Lower leg skin (tissue), 4 donors: ENCODE results near the gene DPH2. TPM values are rescaled to one million over a fixed set of nuclear protein-coding genes. Genes with fewer than 3 reads are reported as not detected.

Experiments
- DNase-seq, 2 donors: peaks; one replicate each; pipeline ENCODE4 v3.0.0-alpha.2; 2019; ENCODE audit warnings: low spot score in 2 of 2
- H3K4me3 ChIP-seq: fragments of 200-600 bp; sonication (generic); 2 replicates; pipeline ENCODE4 v1.5.1; 2017; ENCODE audit warnings: mild to moderate bottlenecking, low read depth; ENCODE audit not compliant: poor library complexity, severe bottlenecking
- POLR2A ChIP-seq, 2 donors: fragments of 450-650 bp; IDR thresholded peaks; one replicate each; pipeline ENCODE4 v1.6.1; 2016 to 2017; ENCODE audit warnings: antibody characterized with exemption in 2 of 2, mild to moderate bottlenecking in 1 of 2, moderate library complexity in 1 of 2
- WGBS, 2 donors: methylation state at CpG; one replicate each; pipeline ENCODE4 v1.1.5; 2018; 5-methylcytosine and 5-hydroxymethylcytosine counted together
- intact Hi-C: fragments of 100-400 bp; cut with DNase I; formaldehyde crosslinking; loops from one replicate; pipeline ENCODE4 v1.15.0; 2023; ENCODE audit warnings: low total_unique reads
- total RNA-seq, 4 donors: library from RNA; depleted of rRNA; stranded (reverse); fragments of >200 nt; gene quantifications; one replicate each; pipeline ENCODE4 v1.1.0, GENCODE V29; 2016
- TF ChIP-seq, protein P1 (sequence below), 3 donors: fragments of 450-650 bp; IDR thresholded peaks; one replicate each; pipeline ENCODE4 v1.5.1; 2016; ENCODE audit warnings: antibody characterized with exemption in 3 of 3, mild to moderate bottlenecking in 3 of 3, moderate library complexity in 2 of 3

The DPH2 gene, protein sequence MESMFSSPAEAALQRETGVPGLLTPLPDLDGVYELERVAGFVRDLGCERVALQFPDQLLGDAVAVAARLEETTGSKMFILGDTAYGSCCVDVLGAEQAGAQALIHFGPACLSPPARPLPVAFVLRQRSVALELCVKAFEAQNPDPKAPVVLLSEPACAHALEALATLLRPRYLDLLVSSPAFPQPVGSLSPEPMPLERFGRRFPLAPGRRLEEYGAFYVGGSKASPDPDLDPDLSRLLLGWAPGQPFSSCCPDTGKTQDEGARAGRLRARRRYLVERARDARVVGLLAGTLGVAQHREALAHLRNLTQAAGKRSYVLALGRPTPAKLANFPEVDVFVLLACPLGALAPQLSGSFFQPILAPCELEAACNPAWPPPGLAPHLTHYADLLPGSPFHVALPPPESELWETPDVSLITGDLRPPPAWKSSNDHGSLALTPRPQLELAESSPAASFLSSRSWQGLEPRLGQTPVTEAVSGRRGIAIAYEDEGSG
- total RNA-seq = 10 to 100 TPM; 12.8 to 26.6 (median 17.7) TPM

DNA sequence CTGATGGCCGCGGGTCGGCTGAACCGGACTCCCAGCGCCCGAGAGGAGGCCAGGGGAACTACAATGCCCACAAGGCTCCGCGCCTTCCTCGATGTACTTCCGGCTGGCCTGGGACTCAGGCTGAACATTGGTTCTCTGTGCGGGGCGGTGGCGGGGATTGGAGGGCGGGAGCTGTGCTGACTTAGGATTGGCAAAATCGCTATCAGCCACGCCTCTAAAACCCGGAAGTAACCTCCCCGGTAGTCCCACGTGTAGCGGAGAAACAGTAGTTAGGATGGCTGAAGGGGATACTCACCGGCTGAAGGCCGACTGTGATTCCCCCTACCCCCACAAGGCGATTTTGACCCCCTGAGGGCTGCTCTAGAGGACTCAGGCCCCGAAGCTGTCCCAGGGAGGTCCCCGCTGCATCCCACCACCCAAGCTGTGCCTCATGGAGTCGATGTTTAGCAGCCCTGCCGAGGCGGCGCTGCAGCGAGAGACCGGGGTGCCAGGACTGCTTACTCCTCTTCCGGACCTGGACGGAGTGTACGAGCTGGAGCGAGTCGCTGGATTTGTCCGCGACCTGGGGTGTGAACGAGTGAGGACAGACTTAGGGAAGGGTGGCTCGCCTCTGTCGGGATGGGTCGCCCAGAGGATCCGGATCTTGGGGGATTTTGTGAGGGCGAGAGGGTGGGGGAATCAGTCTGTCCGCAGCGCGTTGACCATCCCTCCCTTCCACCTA is at the start of gene DPH2:
DPH2 (plus strand) TSS at position 265 of the 721 bp plus-strand sequence; CDS start at position 431, 166 bp downstream.
- 1% methylated on average over 28 to 30 of the region's 47 CpGs for WGBS, 2 donors
- TF ChIP-seq POLR2A (IDR thresholded peaks at IDR 0.05) = no peak
- peak; percentile 97 to 100 for DNase-seq
- peak within 1 kb of the TSS; percentile 76 for H3K4me3 ChIP-seq
- intact Hi-C loops = no loop called here

DNA sequence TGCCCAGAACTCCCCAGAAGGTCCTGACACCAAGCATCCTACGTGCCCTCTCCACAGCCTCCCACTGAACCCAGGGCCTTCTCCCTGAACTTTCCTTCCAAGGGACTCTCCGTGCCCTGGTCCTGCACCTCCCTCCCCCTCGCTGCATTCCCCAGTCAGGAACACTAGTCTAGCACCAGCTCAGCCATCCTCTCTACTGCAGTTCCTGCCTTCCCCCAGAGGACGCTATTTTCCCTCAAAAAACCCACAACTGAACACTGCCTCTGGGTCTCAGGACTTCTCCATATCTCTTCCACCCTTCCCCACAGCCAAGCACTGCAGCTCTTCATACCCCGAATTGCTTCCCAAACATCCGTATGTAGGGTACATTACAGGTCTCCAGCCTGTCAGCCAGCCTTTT is 48.8 kb upstream of the DPH2 start:
- WGBS, 2 donors = 92 to 99% methylated on average over 6 of the region's 6 CpGs
- TF ChIP-seq, protein P1, sequence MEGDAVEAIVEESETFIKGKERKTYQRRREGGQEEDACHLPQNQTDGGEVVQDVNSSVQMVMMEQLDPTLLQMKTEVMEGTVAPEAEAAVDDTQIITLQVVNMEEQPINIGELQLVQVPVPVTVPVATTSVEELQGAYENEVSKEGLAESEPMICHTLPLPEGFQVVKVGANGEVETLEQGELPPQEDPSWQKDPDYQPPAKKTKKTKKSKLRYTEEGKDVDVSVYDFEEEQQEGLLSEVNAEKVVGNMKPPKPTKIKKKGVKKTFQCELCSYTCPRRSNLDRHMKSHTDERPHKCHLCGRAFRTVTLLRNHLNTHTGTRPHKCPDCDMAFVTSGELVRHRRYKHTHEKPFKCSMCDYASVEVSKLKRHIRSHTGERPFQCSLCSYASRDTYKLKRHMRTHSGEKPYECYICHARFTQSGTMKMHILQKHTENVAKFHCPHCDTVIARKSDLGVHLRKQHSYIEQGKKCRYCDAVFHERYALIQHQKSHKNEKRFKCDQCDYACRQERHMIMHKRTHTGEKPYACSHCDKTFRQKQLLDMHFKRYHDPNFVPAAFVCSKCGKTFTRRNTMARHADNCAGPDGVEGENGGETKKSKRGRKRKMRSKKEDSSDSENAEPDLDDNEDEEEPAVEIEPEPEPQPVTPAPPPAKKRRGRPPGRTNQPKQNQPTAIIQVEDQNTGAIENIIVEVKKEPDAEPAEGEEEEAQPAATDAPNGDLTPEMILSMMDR (IDR thresholded peaks at IDR 0.05) = no peak
- TF ChIP-seq POLR2A (IDR thresholded peaks at IDR 0.05) = no peak
- intact Hi-C loops = no loop called here
- H3K4me3 ChIP-seq = no peak overlapping the region
- DNase-seq = no peak

DNA sequence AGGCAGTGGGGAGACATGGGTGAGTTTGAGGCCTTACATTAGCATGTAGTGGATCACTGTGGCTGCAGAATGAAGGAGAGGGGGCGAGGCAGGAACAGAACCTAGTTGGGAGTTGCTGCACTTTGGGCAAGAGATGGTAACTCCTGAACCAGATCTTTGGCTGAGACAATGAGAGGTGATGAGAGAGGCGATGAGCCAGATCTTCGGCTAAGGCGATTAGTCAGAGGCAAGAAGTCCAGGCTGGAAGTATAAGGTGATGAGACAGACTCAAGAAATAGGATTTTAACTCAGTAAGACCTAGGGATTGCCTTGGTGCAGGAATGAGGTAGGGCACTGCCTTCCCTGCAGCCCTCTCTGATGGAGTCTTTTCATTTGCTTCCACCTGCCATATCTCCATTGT is 45.3 kb upstream of the DPH2 start:
- DNase-seq = no peak
- intact Hi-C loops = no loop called here
- WGBS, 2 donors = 66 to 79% methylated on average over 4 of the region's 4 CpGs

DNA sequence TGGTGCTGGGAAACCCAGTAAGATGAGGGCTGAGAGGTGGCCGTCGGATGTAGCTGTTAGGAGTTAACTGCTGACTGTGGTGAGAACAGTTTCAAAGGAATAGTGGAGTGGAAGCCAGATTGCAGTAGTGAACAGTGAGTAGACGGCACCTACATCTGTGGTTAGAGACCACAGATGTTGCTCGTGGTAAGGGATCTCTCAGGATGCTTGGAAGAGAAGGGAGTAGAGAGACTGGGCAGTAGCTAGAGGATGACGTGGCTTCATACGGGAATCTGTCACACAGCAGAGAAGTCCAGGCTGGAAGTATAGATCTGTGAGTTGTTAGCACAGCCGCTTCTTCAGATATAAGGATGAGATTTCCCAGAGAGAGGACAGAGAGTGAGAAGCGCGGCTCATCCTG is 44.0 kb upstream of the DPH2 start:
- intact Hi-C loops = no loop called here
- no peak for TF ChIP-seq POLR2A (IDR thresholded peaks at IDR 0.05)
- TF ChIP-seq, protein P1 (IDR thresholded peaks at IDR 0.05) = no peak

More for the DNA sequence above, 45.3 kb upstream of the DPH2 start:
- H3K4me3 ChIP-seq = no peak overlapping the region
- TF ChIP-seq POLR2A (IDR thresholded peaks at IDR 0.05) = no peak
- TF ChIP-seq, protein P1 (IDR thresholded peaks at IDR 0.05) = no peak

DNA sequence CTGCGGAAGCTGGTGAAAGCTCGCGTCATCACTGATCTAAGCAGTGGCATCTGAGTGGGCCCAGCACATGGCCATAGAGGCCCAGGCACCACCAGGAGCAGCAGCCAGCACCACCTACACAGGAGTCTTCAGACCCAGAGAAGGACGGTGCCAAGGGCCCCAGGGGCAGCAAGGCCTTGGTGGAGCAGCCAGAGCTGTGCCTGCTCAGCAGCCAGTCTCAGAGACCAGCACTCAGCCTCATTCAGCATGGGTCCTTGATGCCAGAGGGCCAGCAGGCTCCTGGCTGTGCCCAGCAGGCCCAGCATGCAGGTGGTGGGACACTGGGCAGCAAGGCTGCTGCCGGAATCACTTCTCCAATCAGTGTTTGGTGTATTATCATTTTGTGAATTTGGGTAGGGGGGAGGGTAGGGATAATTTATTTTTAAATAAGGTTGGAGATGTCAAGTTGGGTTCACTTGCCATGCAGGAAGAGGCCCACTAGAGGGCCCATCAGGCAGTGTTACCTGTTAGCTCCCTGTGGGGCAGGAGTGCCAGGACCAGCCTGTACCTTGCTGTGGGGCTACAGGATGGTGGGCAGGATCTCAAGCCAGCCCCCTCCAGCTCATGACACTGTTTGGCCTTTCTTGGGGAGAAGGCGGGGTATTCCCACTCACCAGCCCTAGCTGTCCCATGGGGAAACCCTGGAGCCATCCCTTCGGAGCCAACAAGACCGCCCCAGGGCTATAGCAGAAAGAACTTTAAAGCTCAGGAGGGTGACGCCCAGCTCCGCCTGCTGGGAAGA is 39.5 kb upstream of the DPH2 start:
- intact Hi-C loops = loop anchor here (5.0 to 10.0 kb wide), 3 partner anchors 114 to 406 kb away; no protein-coding TSS in a partner anchor
- no peak for DNase-seq
- WGBS, 2 donors = 74 to 77% methylated on average over 7 to 9 of the region's 10 CpGs
- no peak overlapping the region for H3K4me3 ChIP-seq
- no peak for TF ChIP-seq POLR2A (IDR thresholded peaks at IDR 0.05)
- TF ChIP-seq, protein P1 (IDR thresholded peaks at IDR 0.05) = no peak

More for the DNA sequence above, 44.0 kb upstream of the DPH2 start:
- no peak overlapping the region for H3K4me3 ChIP-seq
- DNase-seq = no peak
- WGBS, 2 donors = 92 to 93% methylated on average over 9 of the region's 9 CpGs
